Fibroblast of peridontal ligament (primary cell): ENCODE results near the gene BEST2.
A peak's percentile ranks its signal among the peaks of the same experiment; 100 is the strongest.
"Not testable (repeated sequence)": the region's sequence is repeated elsewhere in the genome, so short reads cannot be mapped to it uniquely, and the experiment has no call there.

ENCODE experiments used
- DNase-seq: peaks from one replicate; pipeline ENCODE4 v3.0.0-alpha.2; 2010; ENCODE audit errors: extremely low read depth

The BEST2 gene

GRCh38 chr19:12787458-12787857, 35.9 kb downstream of the BEST2 start:
- DNase-seq = no peak

- DNase-seq = no peak
Measured at GRCh38 chr19:12788042-12788681, 36.6 kb downstream of the BEST2 start.

GRCh38 chr19:12788682-12789097, 37.1 kb downstream of the BEST2 start:
- DNase-seq = peak; percentile 59

- DNase-seq = peak; percentile 48
Measured at GRCh38 chr19:12789098-12789903, 37.7 kb downstream of the BEST2 start.

- peak; percentile 90 for DNase-seq
Measured at GRCh38 chr19:12789904-12790619, 38.5 kb downstream of the BEST2 start.

GRCh38 chr19:12790628-12791344, 39.2 kb downstream of the BEST2 start:
- no peak for DNase-seq

- DNase-seq = peak; percentile 97
Measured at GRCh38 chr19:12791345-12792050, 39.9 kb downstream of the BEST2 start, which contains the start of gene JUNB. Gene JUNB, plus strand, starts transcription at chr19:12791486. Its CDS starts 286 bp downstream, at chr19:12791772.

GRCh38 chr19:12792051-12792852, 40.7 kb downstream of the BEST2 start:
- peak; percentile 38 for DNase-seq

GRCh38 chr19:12792853-12793289, 41.3 kb downstream of the BEST2 start:
- no peak for DNase-seq

- peak; percentile 90 for DNase-seq
Measured at GRCh38 chr19:12793290-12794195, 42.0 kb downstream of the BEST2 start.

- DNase-seq = peak; percentile 70
Measured at GRCh38 chr19:12794196-12794941, 42.8 kb downstream of the BEST2 start.

- peak; percentile 47 for DNase-seq
Measured at GRCh38 chr19:12794971-12795381, 43.4 kb downstream of the BEST2 start.

- DNase-seq = peak; percentile 83
Measured at GRCh38 chr19:12796146-12797071, 44.8 kb downstream of the BEST2 start.

- no peak for DNase-seq
Measured at GRCh38 chr19:12797141-12797587, 45.6 kb downstream of the BEST2 start.

- DNase-seq = not testable (repeated sequence)
Measured at GRCh38 chr19:12797607-12798006, 46.0 kb downstream of the BEST2 start.

GRCh38 chr19:12799742-12800465, 48.3 kb downstream of the BEST2 start:
- no peak for DNase-seq

GRCh38 chr19:12800466-12800770, 48.8 kb downstream of the BEST2 start:
- no peak for DNase-seq
